ENCODE data around the gene HOXA11. TPM values are rescaled to one million over a fixed set of nuclear protein-coding genes. Genes with fewer than 3 reads are reported as not detected.
A peak's percentile ranks its signal among the peaks of the same experiment; 100 is the strongest.

HOXA11 gene
- total RNA-seq (2014; rRNA removed), result 26.6 and 31.4 TPM in 2 replicates
- percentile 81 among the genes with signal in this experiment for Bru-seq, nascent RNA
- percentile 79 among the genes with signal in this experiment for BruChase-seq, experiment 1, labeled RNA remaining after a 6-hour chase
- BruChase-seq, experiment 2, labeled RNA remaining after a 2-hour chase, result percentile 90 among the genes with signal in this experiment
- long read RNA-seq, transcript HOXA11-201 (2 exons, 2,295 nt), result major isoform, 19 of 30 reads
- long read RNA-seq, partial matches to known transcripts, result 0 of 30 reads
- long read RNA-seq, other reads (novel, unspliced or antisense), result 11 of 30 reads

DNA sequence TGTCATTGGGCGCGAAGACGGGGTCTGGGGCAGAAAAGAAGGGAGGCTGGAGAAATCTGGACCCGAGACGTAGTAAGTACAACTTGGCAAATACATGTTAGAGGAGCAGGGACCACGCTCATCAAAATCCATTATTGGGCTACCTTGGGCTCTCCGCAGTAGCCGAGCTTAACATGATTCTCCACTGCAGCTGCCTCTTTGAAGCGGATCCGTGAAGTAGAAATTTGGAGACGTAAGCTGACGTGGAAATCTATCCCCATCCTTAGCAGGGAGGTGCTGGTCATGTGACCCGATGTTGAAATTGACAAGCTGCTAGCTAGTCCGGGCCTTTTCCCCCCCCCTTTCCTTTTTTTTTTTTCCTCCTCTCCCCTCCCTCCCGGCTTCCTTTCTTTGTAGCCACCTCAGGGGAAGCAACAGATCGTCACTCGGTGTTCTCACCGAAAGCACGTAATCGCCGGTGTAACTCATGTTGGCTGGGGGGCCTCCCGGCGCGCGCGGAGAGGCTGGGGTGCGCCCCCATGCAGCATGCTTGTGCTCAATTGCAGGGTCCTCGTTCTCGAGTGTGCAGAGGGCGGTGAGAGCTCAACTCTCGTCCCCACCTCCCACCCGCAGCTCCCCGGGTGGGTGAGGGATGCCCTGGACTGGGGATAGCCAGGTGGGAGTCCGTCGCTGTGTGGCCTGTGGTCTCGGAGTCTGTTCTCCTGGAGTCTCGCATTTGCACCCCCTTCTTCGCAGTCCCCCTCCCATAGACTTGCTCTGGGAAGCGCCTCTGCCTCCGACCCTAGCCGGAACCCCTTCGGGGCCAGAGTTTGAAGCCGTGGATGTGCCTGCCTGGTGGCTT is at the start of gene HOXA11:
Gene HOXA11 (minus strand): TSS at position 220 of the 841 bp plus-strand sequence. CDS start 88 bp downstream, at position 132.
- POLR2A ChIA-PET (ENCODE audit: unreplicated experiment), result interaction anchor here (0.5 to 1.1 kb wide), 13 partner anchors 8 to 1222 kb away, joined by 3 to 12 read pairs (median 4); no protein-coding TSS in a partner anchor
- Histone ChIP-seq H3K27ac (ENCODE audit: low read length) (peak within 1 kb of the TSS; percentile 97), H3K27me3 (ENCODE audit: low read length) (no peaks in the 10 kb centered on the region), H3K4me2 (ENCODE audit: low read length) (peak within 1 kb of the TSS; percentile 99), H3F3A (ENCODE audit: low read length, unreplicated experiment) (no peaks in the 10 kb centered on the region), H3K4me3 (ENCODE audit: low read length) (peak within 1 kb of the TSS; percentile 91), H3K9ac (ENCODE audit: low read length) (peak within 1 kb of the TSS; percentile 97), H3K79me2 (ENCODE audit: low read length) (peaks cover 100% of the 10 kb centered on the region), H3K9me2 (replicated peaks; ENCODE audit: low read length) (no peaks in the 10 kb centered on the region), H3K4me1 (ENCODE audit: insufficient read depth, low read length) (peaks cover 51% of the 10 kb centered on the region), H2AFZ (ENCODE audit: low read length) (no peak within 1 kb of the TSS), H3K9me3 (ENCODE audit: low read length) (no peaks in the 10 kb centered on the region), H4K20me1 (ENCODE audit: low read length) (no peaks in the 10 kb centered on the region), H3K36me3 (ENCODE audit: low read depth, low read length) (no peaks in the 10 kb centered on the region)
- ATAC-seq, result peak; percentile 11
- TF ChIP-seq, protein P1, sequence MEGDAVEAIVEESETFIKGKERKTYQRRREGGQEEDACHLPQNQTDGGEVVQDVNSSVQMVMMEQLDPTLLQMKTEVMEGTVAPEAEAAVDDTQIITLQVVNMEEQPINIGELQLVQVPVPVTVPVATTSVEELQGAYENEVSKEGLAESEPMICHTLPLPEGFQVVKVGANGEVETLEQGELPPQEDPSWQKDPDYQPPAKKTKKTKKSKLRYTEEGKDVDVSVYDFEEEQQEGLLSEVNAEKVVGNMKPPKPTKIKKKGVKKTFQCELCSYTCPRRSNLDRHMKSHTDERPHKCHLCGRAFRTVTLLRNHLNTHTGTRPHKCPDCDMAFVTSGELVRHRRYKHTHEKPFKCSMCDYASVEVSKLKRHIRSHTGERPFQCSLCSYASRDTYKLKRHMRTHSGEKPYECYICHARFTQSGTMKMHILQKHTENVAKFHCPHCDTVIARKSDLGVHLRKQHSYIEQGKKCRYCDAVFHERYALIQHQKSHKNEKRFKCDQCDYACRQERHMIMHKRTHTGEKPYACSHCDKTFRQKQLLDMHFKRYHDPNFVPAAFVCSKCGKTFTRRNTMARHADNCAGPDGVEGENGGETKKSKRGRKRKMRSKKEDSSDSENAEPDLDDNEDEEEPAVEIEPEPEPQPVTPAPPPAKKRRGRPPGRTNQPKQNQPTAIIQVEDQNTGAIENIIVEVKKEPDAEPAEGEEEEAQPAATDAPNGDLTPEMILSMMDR (conservative IDR thresholded peaks at IDR 0.05; ENCODE audit: low read depth, low read length), result no peak
- TF ChIP-seq EZH2phosphoT487 (IDR thresholded peaks at IDR 0.05; ENCODE audit: borderline replicate concordance, low read length) (no peak), EZH2 (IDR thresholded peaks at IDR 0.05; ENCODE audit: low read length, unreplicated experiment) (no peak)
- intact Hi-C loops (cut with micrococcal nuclease), result no loop called here
- CTCF ChIA-PET, result interaction anchor here (0.6 to 0.7 kb wide), 4 partner anchors 19 to 74 kb away, joined by 3 to 4 read pairs (median 3); no protein-coding TSS in a partner anchor
- peak; percentile 95 for DNase-seq
- TSS peak; percentile 55 for BruUV-seq (replicated peaks)

DNA sequence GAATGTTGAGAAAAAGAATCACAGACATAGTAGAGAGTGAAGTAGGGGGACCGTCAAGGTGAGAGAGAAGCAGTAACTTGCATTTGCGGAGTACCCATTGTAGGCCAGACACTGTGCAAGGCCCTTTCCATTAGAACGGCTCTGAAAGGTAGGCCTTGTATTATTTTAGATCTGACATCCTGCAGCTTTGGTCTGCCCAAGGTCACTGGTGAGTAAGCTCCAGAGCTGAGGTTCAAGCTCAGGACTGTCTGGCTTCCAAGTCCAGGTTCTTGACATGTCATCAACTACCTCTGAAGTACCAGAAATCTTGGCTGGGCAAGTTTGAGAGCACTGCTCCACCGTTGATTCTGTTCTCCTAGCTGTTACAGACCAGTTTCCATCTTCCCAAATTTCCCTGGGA is 44.4 kb upstream of the HOXA11 start:
- ChIA-PET CTCF (no interaction called here), POLR2A (ENCODE audit: unreplicated experiment) (interaction anchor here (0.7 kb wide), 1 partner anchor 21 kb away, joined by 3 read pairs; no protein-coding TSS in a partner anchor)
- BruUV-seq (replicated peaks), result no TSS peak
- Histone ChIP-seq H3K36me3 (ENCODE audit: low read depth, low read length) (no peaks in the 10 kb centered on the region), H2AFZ (ENCODE audit: low read length) (no peak overlapping the region), H3F3A (ENCODE audit: low read length, unreplicated experiment) (no peaks in the 10 kb centered on the region), H3K79me2 (ENCODE audit: low read length) (no peaks in the 10 kb centered on the region), H3K4me3 (ENCODE audit: low read length) (no peak overlapping the region), H4K20me1 (ENCODE audit: low read length) (no peaks in the 10 kb centered on the region), H3K9me2 (replicated peaks; ENCODE audit: low read length) (no peaks in the 10 kb centered on the region), H3K4me1 (ENCODE audit: insufficient read depth, low read length) (no peaks in the 10 kb centered on the region), H3K27me3 (ENCODE audit: low read length) (no peaks in the 10 kb centered on the region), H3K4me2 (ENCODE audit: low read length) (no peak overlapping the region), H3K9me3 (ENCODE audit: low read length) (no peaks in the 10 kb centered on the region), H3K9ac (ENCODE audit: low read length) (no peak overlapping the region), H3K27ac (ENCODE audit: low read length) (no peak overlapping the region)
- intact Hi-C loops (cut with micrococcal nuclease), result no loop called here
- DNase-seq (no peak), ATAC-seq (no peak)
- TF ChIP-seq EZH2phosphoT487 (IDR thresholded peaks at IDR 0.05; ENCODE audit: borderline replicate concordance, low read length) (no peak), EZH2 (IDR thresholded peaks at IDR 0.05; ENCODE audit: low read length, unreplicated experiment) (no peak)
- TF ChIP-seq, protein P1 (conservative IDR thresholded peaks at IDR 0.05; ENCODE audit: low read depth, low read length), result no peak

Data from PC-3 (cell line).